Measurements from ENCODE around the gene ADRM1.

DNA sequence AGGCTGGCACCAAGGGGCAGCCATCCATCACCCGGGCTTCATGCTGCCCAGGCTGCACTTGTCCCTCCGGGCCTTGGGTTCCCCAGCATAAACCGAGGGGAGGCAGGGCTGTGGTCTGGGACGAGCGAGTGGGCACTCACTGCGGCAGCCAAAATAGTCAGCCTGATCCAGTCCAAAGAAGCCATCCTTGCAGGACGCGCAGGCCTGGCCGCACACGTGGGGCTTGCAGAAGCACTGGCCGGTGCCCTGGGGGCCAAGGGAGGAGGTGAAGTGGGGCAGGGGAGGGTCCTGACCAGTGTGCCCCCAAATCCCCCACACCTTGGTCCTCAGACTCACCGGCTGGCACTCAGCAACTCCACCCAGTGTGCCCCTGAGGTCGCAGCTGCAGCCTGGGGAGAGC lies 32.1 kb downstream of the ADRM1 start:
- TF ChIP-seq EZH2 (IDR thresholded peaks at IDR 0.05; ENCODE audit: insufficient read depth, low read length): no peak
- TF ChIP-seq, protein P1, sequence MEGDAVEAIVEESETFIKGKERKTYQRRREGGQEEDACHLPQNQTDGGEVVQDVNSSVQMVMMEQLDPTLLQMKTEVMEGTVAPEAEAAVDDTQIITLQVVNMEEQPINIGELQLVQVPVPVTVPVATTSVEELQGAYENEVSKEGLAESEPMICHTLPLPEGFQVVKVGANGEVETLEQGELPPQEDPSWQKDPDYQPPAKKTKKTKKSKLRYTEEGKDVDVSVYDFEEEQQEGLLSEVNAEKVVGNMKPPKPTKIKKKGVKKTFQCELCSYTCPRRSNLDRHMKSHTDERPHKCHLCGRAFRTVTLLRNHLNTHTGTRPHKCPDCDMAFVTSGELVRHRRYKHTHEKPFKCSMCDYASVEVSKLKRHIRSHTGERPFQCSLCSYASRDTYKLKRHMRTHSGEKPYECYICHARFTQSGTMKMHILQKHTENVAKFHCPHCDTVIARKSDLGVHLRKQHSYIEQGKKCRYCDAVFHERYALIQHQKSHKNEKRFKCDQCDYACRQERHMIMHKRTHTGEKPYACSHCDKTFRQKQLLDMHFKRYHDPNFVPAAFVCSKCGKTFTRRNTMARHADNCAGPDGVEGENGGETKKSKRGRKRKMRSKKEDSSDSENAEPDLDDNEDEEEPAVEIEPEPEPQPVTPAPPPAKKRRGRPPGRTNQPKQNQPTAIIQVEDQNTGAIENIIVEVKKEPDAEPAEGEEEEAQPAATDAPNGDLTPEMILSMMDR (IDR thresholded peaks at IDR 0.05; ENCODE audit: insufficient read depth, low read depth, low read length): no peak

All from astrocyte (in vitro differentiated cells and primary cell).